Kasumi-1 (cell line): ENCODE results near the gene PPCDC.

Source experiments
- DNase-seq, 2 experiments: peaks; one replicate each; lab custom pipeline; 2025; lab: John Stamatoyannopoulos, UW

Gene PPCDC

DNA sequence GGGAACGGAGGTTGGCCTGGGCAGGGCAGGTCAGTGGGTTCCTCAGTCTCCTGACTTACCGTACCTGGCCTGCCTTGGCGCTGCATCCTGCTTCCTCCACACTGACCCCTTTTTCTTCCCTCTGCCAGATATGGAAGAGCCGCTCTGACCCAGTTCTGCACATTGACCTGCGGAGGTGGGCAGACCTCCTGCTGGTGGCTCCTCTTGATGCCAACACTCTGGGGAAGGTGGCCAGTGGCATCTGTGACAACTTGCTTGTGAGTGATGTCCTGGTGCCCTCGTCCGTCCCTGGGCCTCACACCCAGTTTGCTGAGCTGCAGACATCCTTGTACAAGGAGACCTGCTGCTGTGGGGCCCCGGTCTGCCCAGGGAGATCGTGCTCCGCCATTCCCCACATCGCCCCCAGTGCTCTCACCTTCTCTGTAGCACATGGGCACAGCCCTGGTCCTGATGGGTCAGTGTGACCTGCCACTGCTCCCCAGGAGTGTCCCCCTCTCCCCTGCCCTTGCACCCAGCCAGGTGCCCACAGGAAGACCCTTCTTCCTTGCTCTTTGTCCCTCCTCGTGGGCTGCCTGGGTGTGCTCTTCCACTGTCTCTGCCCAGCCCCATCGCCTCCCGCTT is 21.0 kb downstream of the PPCDC start:
- no peak for DNase-seq

DNA sequence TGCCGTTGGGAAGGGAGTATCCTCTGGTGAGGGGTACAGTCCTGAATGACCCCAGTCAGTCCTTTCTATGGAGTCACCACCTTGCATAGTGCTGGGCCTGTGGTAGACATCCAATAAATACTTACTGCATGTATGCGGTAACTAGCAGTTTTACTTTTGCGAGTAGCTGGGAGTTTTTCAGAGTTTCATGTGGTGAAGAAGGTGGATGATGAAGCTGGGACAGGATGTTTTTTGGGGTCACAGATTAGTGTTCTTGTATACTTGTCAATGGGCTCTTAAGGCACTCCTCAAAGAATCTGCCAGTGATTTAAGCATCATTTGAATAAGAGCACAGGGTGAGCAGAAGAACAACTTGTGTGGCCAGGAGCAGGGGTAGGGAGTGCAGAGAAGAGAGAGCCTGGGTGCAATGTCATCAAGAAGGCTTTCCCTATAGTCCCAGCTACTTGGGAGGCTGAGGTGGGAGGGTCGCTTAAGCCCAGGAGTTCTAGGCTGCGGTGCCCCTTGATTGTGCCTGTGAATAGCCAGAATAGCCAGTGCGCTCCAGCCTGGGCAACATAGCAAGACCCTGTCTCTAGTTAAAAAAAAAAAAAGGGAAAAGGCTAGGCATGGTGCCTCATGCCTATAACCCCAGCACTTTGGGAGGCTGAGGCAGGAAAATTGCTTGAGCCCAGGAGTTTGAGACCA is 22.1 kb downstream of the PPCDC start:
- DNase-seq, result no peak

DNA sequence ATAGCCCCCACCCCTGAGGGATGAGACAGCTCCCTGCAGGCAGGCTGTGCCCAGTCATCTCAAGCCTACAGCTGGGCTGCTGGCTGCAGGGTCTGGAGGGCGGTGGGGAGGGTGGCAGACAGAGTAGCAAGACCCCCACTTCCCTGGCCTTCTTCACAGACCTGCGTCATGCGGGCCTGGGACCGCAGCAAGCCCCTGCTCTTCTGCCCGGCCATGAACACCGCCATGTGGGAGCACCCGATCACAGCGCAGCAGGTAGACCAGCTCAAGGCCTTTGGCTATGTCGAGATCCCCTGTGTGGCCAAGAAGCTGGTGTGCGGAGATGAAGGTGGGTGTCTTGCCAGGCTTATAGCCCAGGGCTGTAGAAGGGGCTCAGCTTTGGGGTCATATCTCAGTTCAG is 25.0 kb downstream of the PPCDC start:
- no peak for DNase-seq

DNA sequence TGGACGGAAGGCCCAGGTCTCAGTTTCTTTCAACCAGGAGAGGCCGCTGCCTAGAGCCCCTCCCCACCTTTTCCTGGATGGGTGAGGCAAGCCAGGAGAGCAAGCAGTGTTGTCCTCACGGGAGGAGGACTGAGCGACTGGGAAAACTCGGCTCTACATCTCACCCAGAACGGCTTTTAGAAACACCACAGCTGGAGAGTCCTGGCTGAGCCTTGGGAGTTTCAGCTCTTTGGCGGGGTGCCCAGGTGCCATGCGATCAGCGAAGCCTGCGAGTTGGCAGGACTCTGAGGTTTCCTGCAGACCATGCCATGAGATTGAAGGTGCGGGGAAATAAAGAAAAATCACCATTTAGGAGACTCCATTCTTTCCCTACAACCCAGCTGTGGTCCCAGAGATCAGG is 26.0 kb downstream of the PPCDC start:
- no peak for DNase-seq

DNA sequence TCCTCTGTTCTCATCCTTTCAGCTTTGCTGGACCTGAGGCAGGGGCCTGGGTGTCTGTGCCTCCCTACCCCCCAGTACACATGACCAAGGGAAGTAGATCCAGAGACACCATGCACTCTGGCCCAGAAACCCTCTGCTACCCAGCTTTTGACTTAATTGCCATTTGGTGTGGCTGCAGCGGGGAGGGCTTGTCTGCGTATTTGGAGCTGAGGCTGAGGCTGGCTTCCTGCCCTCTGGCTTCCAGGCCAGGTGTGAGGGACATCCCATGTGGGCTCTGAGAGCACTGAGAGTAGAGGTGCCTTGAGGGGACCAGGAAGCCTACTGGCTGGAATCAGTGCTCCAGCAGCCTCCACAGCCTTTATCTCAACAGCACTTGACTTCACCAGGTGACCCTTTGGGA is 26.9 kb downstream of the PPCDC start:
- DNase-seq, result no peak

DNA sequence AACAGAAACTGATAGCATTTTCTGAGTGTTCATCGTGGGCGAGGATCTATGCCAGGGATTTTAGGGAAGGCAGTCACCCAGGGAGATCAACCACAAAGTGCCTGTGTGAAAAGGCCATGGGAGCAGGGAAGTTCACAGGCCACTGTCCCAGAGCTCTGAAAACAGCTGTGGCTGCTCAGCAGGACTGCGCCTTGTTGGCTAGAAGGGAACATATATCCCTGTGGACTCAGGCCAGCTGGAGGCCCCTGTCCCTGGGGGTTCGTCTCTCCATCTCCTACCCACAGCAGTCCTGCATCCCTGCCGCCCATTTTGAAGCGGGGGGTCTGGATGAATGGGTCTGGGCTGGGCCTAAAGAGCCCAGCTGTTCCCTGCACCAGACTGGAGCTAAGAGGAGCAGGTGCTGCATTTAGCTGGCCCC is 27.8 kb downstream of the PPCDC start:
- DNase-seq, result no peak

DNA sequence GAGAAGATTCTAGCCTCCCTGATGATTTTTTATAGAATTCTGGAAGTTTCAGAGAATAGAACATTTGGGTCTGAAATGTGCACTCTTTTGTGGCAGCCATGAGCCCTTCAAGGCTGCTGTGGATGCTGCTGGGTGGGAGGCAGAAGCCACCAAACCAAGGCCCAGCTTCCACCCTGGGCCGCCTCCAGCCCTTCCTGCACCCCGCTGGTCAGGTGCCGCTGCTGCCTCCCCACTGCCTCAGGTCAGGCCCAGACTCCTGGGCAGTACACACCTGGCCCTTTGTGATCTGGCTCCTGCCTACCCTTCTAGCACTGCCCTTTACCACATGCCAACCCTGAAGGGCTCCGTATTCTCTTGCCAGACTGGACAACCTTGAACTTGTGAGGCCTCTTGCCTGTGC is 28.3 kb downstream of the PPCDC start:
- DNase-seq, result no peak

DNA sequence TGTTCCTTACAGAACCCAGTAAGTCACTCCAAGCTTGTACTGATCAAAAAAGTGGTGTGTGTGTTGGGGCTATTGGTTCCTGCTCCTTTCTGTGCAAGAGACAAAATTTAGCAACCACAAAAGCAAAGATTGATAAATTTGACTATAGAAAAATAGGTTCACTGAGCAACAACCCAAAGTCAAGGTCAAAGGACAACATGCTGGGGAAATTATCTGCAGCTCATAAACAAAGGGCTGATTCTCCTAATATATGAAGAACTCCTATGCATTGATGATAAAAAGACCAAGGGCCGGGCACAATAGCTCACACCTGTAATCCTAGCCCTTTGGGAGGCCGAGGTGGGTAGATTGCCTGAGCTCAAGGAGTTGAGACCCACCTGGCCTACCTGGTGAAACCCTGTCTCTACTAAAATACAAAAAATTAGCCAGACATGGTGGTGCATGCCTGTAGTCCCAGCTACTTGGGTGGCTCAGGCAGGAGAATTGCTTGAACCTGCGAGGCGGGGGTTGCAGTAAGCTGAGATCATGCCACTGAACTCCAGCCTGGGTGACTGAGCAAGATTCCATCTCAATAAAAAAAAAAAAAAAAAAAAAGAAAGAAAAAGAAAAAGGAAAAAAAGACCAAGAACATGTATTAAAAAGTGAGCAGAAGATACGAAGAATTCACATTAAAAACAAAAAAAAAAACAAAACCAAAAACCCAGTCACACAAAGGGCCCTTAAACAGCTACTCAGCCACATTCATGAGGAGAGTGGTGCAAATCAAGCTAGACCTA is 29.8 kb downstream of the PPCDC start:
- no peak for DNase-seq

DNA sequence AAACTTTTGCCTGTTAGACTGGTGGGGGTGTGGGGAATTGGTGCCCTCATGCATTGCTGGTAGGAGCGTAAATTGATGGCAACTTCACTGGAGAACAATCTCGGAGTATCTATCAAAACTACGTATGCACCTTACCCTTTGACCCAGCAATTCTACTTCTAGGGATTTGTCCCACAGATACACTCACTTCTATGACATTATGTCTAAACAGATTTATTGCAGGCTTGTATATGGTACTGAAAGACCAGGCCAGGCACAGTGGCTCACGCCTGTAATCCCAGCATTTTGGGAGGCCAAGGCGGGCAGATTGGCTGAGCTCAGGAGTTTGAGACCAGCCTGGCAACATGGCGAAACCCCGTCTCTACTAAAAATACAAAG is 30.3 kb downstream of the PPCDC start:
- no peak for DNase-seq

DNA sequence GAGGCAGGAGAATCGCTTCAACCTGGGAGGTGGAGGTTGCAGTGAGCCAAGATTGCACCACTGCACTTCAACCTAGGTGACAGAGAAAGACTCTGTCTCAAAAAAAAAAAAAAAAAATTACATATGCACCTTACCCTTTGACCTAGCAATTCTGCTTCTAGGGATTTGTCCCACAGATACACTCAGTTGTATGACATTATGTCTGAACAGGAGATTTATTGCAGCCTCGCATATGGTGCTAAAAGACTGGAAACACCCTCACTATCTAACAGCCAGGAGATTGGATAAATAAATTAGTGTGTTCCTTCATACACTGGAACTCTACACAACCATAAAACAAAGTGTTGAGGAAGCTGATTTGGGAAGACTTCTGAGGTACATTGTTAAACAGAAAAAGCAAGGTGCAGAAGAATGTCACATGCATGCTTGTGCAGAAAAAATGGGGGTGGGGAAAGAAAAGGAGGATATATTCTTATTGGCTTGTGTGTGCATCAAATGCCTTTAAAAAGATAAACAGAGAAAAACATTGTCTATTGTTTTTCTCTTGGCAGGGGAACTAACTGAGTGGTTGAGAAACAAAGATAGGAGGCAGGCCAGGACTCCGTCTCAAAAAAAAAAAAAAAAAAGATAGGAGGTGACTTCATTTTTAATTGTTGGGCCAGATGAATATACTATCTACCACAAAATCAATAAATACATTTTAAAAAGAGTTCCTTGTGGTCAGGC is 30.9 kb downstream of the PPCDC start:
- no peak for DNase-seq

DNA sequence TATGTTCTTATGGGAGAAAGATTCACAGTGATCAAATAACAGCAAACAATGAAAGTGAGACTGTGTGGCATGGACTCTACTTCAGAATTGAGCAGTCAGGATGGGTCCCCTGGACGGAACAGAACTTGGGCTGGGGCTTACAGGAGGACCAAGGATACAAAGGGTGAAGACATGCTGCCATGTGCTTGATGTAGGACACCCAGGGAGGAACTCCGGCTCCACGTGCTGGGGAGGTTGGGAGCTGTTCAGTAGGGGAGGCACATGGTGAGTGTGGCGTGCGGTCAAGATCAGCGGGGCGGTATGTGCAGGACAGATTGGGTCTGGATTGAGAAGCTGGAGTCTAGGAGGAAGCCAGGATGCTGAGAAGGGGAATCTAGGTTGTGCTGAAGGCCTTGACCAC is 32.6 kb downstream of the PPCDC start:
- no peak for DNase-seq

DNA sequence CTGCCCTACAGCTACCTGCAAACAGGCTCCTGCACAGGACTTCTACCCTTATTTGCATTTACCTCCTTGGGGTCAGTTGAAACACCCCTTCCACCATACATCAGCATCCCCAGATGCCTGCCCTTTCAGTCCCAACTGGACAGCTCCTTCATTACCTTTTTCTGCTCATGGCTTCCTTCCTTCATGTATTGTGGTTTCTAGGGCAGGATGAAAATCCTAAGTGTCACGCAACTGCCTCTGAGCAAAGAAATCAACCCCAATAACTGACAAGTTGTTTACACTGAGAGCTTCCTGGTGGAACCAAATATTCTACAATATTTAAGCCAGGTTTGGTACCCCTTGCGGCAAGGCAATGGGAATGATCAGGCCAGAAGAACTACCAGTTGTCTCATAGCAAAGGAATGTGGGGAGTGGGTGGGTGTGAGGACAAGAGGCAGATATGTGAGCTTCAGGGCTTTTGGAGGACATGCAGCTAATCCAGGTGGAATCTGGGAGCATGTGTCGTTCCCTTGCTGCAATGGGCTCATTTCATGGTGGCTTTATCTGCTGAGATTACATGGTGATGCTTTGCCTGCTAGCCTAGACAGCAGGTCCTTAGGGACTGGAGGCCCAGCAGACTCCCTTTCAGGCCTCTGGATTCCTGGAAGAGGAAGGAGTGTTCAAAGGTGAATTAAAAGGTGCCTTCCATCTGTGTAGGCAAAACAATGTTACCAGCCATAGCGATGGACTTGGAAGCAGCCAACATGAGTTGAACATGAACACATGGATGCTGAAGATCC is 34.9 kb downstream of the PPCDC start:
- DNase-seq, result no peak

DNA sequence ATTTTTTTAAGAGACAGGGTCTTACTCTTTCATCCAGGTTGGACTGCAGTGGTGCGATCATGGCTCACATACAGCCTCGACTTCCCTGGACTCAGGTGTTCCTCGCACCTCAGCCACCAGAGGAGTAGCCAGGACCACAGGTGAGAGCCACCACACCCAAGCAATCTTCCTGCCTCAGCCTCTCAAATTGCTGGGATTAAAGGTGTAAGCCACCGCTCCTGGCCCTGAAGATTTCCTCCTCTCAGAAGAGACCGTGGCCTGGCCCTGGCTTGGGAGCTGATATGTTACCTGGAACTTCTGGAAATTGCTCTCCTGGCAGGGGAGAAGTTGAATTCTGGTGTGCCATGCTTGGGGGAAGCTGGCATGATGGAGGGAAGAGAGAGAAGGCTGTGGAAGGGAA is 36.2 kb downstream of the PPCDC start:
- DNase-seq, result no peak

DNA sequence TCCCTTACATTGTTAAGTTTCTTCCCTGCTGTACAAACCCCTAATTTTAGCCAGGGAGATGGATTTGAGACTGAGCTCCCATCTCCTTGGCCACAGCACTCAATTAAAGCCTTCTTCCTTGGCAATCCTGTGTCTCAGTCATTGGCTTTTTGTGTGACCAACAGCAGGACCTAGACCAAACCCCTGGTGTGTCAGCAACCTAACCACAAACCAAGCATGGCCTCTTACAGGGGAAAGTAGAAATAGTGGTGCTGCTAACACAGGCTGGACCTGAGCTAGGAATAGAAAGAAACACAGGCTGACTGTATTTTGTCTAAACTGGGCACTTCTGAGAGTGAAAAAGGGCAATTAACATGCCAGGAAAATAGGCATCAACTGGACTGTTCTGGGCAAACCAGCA is 37.9 kb downstream of the PPCDC start:
- peak in 1 of 2 experiments; percentile 24 for DNase-seq

DNA sequence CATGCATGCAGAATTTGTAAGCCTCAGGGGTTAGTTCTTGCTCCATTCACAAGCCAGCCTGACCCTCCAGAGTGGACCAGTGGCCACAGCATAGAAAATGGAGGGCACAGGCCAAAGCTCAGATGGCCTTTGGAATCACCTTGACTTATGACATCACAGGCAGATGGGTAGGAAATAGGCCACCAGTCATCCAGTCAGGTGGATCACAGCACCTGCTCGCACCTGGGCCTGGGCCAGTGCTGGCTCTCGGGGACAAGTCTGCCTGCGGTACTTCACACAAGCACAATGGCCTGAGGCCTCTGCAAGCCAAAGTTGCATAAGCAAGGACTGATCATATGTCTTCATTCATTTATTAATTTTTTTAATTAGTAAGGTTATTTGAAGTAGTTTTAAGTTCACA is 39.3 kb downstream of the PPCDC start:
- no peak for DNase-seq

DNA sequence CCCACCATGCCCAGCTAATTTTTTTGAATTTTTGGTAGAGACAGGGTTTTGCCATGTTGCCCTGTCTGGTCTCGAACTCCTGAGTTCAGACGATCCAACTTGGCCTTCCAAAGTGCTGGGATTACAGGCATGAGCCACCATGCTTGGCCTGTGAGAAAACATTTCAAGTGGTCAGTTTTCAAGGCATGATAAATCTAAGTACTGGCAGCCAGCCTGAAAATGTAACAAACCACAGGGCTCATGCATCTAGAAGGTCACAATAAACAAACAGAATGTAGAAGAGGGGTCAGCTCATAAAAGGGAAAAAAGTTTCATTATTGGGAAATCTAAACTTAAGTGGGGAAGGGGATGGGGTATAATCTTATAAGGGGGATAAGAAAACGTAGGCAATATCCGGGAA is 39.9 kb downstream of the PPCDC start:
- DNase-seq, result no peak

DNA sequence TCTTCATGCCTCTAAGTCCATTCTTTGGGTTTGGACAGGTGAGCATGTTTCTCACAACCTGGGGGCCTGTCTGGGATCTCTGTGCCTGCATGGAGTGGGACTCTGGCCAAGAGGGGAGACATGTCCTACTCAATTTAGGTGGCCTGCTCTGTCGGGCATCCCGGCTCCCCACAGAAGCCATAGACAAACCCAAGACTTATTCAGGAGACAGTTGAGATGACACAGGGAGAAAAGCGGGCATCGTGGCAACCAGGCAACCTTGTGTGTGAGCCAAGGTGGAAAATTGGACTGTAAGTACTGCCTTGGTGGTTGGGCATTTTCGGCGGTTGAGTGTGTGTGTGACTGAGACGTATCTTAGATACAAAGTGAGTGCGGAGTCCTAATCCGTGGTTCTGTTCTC is 40.5 kb downstream of the PPCDC start:
- no peak for DNase-seq

DNA sequence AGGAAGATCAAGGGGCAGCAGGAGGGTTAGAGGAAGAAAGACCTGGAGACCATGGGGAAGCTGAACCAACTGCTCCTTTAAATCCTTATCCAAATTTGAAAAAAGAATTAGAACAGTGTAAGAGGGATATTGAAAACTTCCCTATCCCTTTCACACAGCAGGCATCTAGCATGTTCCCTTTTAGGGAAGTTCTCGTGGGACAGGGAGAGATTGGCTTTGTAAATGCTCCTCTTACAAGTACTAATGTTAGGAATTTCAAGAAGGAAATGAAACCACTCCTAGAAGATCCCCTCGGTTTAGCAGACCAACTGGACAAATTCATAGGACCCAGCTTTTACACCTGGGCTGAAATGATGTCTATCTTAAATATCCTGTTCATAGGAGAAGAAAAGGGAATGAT is 41.5 kb downstream of the PPCDC start:
- DNase-seq, result no peak

DNA sequence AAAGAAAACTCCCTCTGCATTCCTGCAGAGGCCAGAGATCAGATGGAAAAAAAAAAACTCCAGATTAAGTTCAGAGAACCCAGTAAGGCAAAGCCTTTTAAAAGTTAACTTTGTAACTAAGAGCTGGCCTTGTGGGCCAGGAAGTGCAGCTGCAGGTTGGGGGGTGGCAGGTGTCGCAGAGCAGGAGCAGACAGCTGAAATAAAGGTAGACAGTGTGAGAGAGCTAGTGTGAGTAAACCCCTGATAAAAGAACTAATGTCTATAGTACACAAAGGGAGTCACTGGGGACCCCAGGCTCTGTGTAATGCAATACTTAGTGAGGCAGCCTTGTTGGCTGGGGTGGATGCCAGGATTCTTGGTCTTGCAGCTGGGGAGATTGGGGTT is 42.1 kb downstream of the PPCDC start:
- DNase-seq, result no peak

DNA sequence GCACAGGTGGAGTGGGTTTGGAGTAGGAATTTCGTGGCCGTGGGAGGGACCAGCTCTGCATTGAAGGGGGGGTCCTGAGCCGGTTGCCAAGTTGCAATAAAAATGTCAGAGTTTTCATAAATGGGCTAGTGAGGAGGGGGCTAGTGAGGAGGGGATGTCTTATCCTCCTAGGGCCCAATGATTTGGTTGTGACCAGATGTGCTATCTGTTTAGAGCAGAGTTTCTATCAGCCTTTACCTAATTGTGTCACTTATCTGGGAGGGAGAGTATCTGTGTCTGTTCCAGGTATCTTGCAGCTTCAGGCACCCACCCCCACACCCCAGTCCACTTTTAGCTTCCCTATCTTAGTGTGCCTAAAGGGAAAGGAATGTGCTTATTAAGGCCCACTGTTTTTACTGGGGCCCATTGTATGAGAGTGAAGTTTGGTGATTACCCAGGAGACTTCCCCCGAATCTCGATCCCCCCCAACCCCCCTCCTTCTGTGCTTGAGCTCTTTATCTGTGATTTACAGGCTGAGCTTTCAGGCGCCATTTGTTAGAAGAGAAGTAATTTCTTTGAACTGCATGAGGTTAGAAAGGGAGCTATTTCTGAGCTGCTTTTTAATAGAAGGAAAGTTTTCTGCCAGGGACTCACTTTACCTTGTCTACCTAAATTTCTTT is 42.6 kb downstream of the PPCDC start:
- no peak for DNase-seq

DNA sequence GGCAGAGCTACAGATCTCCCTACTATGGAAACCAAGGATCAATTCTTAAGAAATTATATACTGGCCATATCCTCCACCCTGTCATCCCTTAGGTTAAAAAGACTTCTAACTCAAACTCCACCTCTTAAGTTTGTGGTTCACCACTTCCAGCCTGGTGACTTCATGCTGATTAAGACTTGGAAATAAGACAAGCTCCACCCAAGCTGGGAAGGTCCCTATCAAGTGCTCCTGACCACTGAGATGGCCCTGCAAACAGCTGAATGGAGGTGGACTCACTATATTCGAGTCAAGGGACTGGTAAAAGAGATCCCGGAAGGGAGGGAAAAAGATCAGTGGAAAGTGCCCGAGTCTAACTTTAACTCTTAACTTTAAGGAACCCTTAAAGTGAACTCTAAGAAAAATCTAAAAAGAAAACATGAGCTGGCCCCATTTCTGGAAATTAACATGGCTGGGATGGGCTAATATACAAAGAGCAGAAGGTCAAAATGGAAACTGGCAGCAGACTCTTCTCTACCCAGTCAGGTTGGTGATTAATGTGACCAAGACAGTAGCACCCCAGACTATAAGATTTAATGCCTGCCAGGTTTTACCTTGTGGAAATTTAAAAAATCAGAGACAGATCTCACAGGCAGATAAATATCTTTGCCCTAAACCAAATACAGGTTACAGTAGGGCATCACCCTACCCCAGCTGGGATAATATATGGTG is 43.9 kb downstream of the PPCDC start:
- peak; percentile 15 to 31 for DNase-seq
